Measurements from ENCODE around the gene TFF3. TPM values are rescaled to one million over a fixed set of nuclear protein-coding genes. Genes with fewer than 3 reads are reported as not detected.

TFF3 gene
- total and polyA plus RNA-seq, 10 of the 15 experiments (the other 5 are each of a cell fraction or from before 2014, with no cell fraction given): not detected

DNA sequence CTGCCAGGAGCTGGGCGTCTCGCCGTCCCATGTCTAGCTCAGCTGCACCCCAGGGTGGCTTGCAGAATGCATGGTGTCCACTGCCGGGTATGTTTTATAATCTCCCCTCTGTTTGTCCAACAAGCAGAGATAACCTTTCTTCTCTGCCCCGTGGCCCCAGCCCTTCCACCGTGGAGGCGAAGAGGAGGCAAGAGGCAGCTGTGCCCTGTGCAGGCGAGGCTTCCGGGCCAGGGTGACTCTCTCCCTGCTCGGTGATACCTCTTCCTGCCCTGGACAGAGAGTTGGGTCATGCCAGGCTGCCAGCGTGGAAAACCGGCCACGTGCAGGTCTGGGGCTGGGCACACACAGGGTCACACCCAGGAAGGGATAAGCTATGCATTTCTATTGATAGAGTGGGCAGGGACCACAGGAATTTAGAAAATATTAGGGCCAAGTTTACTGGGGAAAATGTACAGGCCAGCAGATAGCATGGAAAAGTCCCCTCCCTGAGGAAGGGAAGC, 35.8 kb upstream of the TFF3 start, which contains the start of gene TFF2:
TSS of gene TFF2 (minus strand) at position 68 of the 500 bp plus-strand sequence. CDS start at position 31, 37 bp downstream.
- no peak within 1 kb of the TSS for H3K4me3 ChIP-seq
- no peaks in the 10 kb centered on the region for H3K4me1 ChIP-seq (ENCODE audit: control insufficient read depth, insufficient read depth, low read length)
- intact Hi-C loops (cut with micrococcal nuclease; ENCODE audit: unreplicated experiment): no loop called here
- DNase-seq (ENCODE audit: low read depth, low spot score) (no peak), FAIRE-seq (no peak), ATAC-seq (no peak)
- H3K27ac ChIP-seq (ENCODE audit: control insufficient read depth, insufficient read depth): no peak within 1 kb of the TSS
- peaks cover 7% of the 10 kb centered on the region; the same call in 2 of the 3 replicates for H3K9me3 ChIP-seq (replicated peaks; ENCODE audit: control insufficient read depth, insufficient read depth, low read length)
- BruUV-seq (replicated peaks): no TSS peak
- H2AFZ ChIP-seq (ENCODE audit: control insufficient read depth, low read depth, low read length): no peak within 1 kb of the TSS
- H3K4me2 ChIP-seq (ENCODE audit: control insufficient read depth, insufficient read depth): no peak within 1 kb of the TSS
- CTCF ChIA-PET: no interaction called here
- no peak within 1 kb of the TSS for H3K9ac ChIP-seq (ENCODE audit: control insufficient read depth, insufficient read depth, low read length)
- 44% methylated on average over 13 of the region's 13 CpGs for WGBS (ENCODE audit: insufficient coverage, insufficient replicate concordance, low lambda C conversion rate, missing lambda C conversion rate)
- no peaks in the 10 kb centered on the region for H3K79me2 ChIP-seq (ENCODE audit: control insufficient read depth, insufficient read depth, low read length)
- no peaks in the 10 kb centered on the region for H3K27me3 ChIP-seq (replicated peaks in 1 of 2; ENCODE audit: control insufficient read depth in 2 of 2, insufficient read depth in 2 of 2, low read length in 1 of 2)
- SMC1A ChIA-PET (ENCODE audit: uncharacterized antibody, unreplicated experiment): no interaction called here
- TF ChIP-seq CEBPB (IDR thresholded peaks at IDR 0.05; ENCODE audit: borderline replicate concordance in 1 of 2, low read depth in 2 of 2, low read length in 2 of 2) (no peak), GATAD2B (conservative IDR thresholded peaks at IDR 0.05; ENCODE audit: low read depth) (no peak), STAT3 (IDR thresholded peaks at IDR 0.05; ENCODE audit: low read depth, low read length) (no peak), MEF2A (IDR thresholded peaks at IDR 0.05; ENCODE audit: insufficient read depth, low read depth, low read length) (no peak), RCOR1 (conservative IDR thresholded peaks at IDR 0.05; ENCODE audit: low read depth, low read length) (no peak), ZNF384 (IDR thresholded peaks at IDR 0.05; ENCODE audit: borderline replicate concordance, low read depth, low read length) (no peak), YY1 (IDR thresholded peaks at IDR 0.05; ENCODE audit: low read depth, low read length) (no peak), PML (IDR thresholded peaks at IDR 0.05; ENCODE audit: low read length) (no peak), RFX5 (IDR thresholded peaks at IDR 0.05; ENCODE audit: low read depth, low read length) (no peak), NFIC (IDR thresholded peaks at IDR 0.05; ENCODE audit: low read depth, low read length) (no peak), RELA (IDR thresholded peaks at IDR 0.05; ENCODE audit: borderline replicate concordance, partially characterized antibody) (no peak), TCF12 (IDR thresholded peaks at IDR 0.05; ENCODE audit: low read depth, low read length) (no peak), BACH1 (IDR thresholded peaks at IDR 0.05; ENCODE audit: borderline replicate concordance) (no peak), SIX5 (IDR thresholded peaks at IDR 0.05; ENCODE audit: low read depth, low read length, severe bottlenecking) (no peak), TARDBP (IDR thresholded peaks at IDR 0.05; ENCODE audit: borderline replicate concordance) (no peak), EED (IDR thresholded peaks at IDR 0.05; ENCODE audit: low read depth) (no peak), WRNIP1 (IDR thresholded peaks at IDR 0.05; ENCODE audit: borderline replicate concordance, low read depth, low read length) (no peak)
- TF ChIP-seq, protein P1, sequence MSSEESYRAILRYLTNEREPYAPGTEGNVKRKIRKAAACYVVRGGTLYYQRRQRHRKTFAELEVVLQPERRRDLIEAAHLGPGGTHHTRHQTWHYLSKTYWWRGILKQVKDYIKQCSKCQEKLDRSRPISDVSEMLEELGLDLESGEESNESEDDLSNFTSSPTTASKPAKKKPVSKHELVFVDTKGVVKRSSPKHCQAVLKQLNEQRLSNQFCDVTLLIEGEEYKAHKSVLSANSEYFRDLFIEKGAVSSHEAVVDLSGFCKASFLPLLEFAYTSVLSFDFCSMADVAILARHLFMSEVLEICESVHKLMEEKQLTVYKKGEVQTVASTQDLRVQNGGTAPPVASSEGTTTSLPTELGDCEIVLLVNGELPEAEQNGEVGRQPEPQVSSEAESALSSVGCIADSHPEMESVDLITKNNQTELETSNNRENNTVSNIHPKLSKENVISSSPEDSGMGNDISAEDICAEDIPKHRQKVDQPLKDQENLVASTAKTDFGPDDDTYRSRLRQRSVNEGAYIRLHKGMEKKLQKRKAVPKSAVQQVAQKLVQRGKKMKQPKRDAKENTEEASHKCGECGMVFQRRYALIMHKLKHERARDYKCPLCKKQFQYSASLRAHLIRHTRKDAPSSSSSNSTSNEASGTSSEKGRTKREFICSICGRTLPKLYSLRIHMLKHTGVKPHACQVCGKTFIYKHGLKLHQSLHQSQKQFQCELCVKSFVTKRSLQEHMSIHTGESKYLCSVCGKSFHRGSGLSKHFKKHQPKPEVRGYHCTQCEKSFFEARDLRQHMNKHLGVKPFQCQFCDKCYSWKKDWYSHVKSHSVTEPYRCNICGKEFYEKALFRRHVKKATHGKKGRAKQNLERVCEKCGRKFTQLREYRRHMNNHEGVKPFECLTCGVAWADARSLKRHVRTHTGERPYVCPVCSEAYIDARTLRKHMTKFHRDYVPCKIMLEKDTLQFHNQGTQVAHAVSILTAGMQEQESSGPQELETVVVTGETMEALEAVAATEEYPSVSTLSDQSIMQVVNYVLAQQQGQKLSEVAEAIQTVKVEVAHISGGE (CRISPR knock-in tag; IDR thresholded peaks at IDR 0.05): no peak
- TF ChIP-seq, protein P2, sequence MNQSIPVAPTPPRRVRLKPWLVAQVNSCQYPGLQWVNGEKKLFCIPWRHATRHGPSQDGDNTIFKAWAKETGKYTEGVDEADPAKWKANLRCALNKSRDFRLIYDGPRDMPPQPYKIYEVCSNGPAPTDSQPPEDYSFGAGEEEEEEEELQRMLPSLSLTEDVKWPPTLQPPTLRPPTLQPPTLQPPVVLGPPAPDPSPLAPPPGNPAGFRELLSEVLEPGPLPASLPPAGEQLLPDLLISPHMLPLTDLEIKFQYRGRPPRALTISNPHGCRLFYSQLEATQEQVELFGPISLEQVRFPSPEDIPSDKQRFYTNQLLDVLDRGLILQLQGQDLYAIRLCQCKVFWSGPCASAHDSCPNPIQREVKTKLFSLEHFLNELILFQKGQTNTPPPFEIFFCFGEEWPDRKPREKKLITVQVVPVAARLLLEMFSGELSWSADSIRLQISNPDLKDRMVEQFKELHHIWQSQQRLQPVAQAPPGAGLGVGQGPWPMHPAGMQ (IDR thresholded peaks at IDR 0.05; ENCODE audit: borderline replicate concordance): no peak
- TF ChIP-seq, protein P3, sequence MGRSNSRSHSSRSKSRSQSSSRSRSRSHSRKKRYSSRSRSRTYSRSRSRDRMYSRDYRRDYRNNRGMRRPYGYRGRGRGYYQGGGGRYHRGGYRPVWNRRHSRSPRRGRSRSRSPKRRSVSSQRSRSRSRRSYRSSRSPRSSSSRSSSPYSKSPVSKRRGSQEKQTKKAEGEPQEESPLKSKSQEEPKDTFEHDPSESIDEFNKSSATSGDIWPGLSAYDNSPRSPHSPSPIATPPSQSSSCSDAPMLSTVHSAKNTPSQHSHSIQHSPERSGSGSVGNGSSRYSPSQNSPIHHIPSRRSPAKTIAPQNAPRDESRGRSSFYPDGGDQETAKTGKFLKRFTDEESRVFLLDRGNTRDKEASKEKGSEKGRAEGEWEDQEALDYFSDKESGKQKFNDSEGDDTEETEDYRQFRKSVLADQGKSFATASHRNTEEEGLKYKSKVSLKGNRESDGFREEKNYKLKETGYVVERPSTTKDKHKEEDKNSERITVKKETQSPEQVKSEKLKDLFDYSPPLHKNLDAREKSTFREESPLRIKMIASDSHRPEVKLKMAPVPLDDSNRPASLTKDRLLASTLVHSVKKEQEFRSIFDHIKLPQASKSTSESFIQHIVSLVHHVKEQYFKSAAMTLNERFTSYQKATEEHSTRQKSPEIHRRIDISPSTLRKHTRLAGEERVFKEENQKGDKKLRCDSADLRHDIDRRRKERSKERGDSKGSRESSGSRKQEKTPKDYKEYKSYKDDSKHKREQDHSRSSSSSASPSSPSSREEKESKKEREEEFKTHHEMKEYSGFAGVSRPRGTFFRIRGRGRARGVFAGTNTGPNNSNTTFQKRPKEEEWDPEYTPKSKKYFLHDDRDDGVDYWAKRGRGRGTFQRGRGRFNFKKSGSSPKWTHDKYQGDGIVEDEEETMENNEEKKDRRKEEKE (IDR thresholded peaks at IDR 0.05): no peak
- no peaks in the 10 kb centered on the region for H4K20me1 ChIP-seq (ENCODE audit: control insufficient read depth, insufficient read depth)
- POLR2A ChIA-PET: no interaction called here
- H3K36me3 ChIP-seq (ENCODE audit: control insufficient read depth in 2 of 2, insufficient read depth in 2 of 2, low read length in 1 of 2): no peaks in the 10 kb centered on the region
- in situ Hi-C loops (cut with MboI): no loop called here
- RAD21 ChIA-PET (ENCODE audit: unreplicated experiment): no interaction called here

Measured in GM12878 (cell line).